A549 (cell line): Measurements from ENCODE around the gene TFAP2C.

Experiments
- CTCF ChIP-seq: fragments of >200 bp; sonication (Bioruptor Twin); formaldehyde crosslinking; IDR thresholded peaks from 3 replicates; pipeline ENCODE4 v1.5.1; 2016
- ESRRA ChIP-seq: fragments of 150-350 bp; IDR thresholded peaks from 2 replicates; pipeline ENCODE4 v1.6.1; 2014; ENCODE audit warnings: mild to moderate bottlenecking, low read length, borderline replicate concordance
- HOXB13 ChIP-seq: fragments of 250-450 bp; sonication (Bioruptor Pico); IDR thresholded peaks from 2 replicates; pipeline ENCODE4 v1.5.0; 2020; ENCODE audit warnings: low read depth, mild to moderate bottlenecking, moderate library complexity
- HOXB5 ChIP-seq: fragments of 250-450 bp; sonication (Bioruptor Pico); IDR thresholded peaks from 2 replicates; pipeline ENCODE4 v1.5.0; 2020; ENCODE audit warnings: mild to moderate bottlenecking, moderate library complexity
- POLR2A ChIP-seq: IDR thresholded peaks from 2 replicates; pipeline ENCODE4 v1.6.1; 2012; ENCODE audit warnings: mild to moderate bottlenecking, low read length
- POLR2AphosphoS2 ChIP-seq: conservative IDR thresholded peaks from 2 replicates; pipeline ENCODE4 v1.6.1; 2012; ENCODE audit warnings: low read length, improper control_type of control experiment, inconsistent platforms
- RAD21 ChIP-seq, 2 experiments: fragments of >200 bp in 1 of 2; sonication (Bioruptor Twin) in 1 of 2; formaldehyde crosslinking in 1 of 2; IDR thresholded peaks in 1 of 2; conservative IDR thresholded peaks in 1 of 2; 2 replicates in 1 of 2; 3 replicates in 1 of 2; pipeline ENCODE4 v1.6.1; 2012 to 2018; ENCODE audit warnings: inconsistent platforms in 1 of 2
- RCOR1 ChIP-seq: fragments of 150-350 bp; IDR thresholded peaks from 2 replicates; pipeline ENCODE4 v1.6.1; 2014; ENCODE audit warnings: antibody characterized with exemption, low read length, low read depth
- RNF2 ChIP-seq: fragments of 200-600 bp; sonication (generic); IDR thresholded peaks from 2 replicates; pipeline ENCODE4 v1.6.1; 2016; ENCODE audit warnings: low read depth, mild to moderate bottlenecking, antibody characterized with exemption, moderate library complexity, borderline replicate concordance

DNA sequence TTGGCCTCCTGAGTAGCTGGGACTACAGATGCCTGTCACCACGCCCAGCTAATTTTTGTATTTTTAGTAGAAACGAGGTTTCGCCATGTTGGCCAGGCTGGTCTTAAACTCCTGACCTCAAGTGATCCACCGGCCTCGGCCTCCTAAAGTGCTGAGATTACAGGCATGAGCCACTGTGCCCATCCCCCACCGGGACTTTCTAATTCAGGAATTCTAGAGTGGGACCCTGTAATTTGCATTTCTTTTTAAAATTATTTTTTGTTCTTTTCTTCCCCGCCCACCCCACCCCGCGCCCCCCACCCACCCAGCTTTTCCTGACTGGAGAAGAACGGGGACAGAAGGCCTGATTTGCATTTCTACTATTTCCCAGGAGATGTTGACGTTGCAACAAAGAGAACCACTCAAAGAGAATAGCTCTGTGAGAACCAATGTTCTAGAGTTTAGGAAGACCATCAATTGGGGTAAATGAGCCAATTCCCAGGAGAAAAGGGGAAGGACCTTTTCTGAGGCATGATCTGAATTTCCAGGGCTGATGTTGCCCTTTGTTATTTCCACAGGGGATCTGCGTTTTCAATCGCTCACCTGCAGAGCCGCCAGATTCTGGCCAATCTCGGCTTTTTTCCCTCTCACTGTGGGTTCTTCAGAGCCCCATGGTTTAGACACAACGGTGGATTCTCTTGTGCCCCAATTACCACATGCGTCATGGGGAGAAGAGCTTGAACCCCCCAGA is 33.2 kb upstream of the TFAP2C start:
- TF ChIP-seq RNF2 = no peak
- TF ChIP-seq RAD21 (conservative IDR thresholded peaks at IDR 0.05 in 1 of 2, IDR thresholded peaks at IDR 0.05 in 1 of 2) = no peak
- TF ChIP-seq POLR2AphosphoS2 = no peak
- TF ChIP-seq CTCF = no peak
- no peak for TF ChIP-seq POLR2A
- no peak for TF ChIP-seq HOXB13 (CRISPR knock-in tag)
- no peak for TF ChIP-seq RCOR1
- TF ChIP-seq ESRRA = no peak
- no peak for TF ChIP-seq HOXB5 (CRISPR knock-in tag)
